Heart right ventricle (tissue), 16 donors: ENCODE results near the gene HOXB13. TPM values are rescaled to one million over a fixed set of nuclear protein-coding genes. Genes with fewer than 3 reads are reported as not detected.

Experiments used
- ATAC-seq, 8 donors: fragments of 200-7000 bp; cut with Tn5 transposase; one replicate each; pipeline ENCODE4 v1.9.1; 2020; ENCODE audit warnings: mild to moderate bottlenecking in 8 of 8, moderate library complexity in 8 of 8, moderate number of reproducible peaks in 1 of 8
- DNase-seq, 2 donors: peaks; one replicate each; pipeline ENCODE4 v3.0.0-alpha.2; 2020
- H3K27ac ChIP-seq, 10 donors: fragments of 200-600 bp; sonication (generic) in 2 of 10; one replicate each; pipeline versions ENCODE4 v1.5.0 to v1.8.0; 2020 to 2022; ENCODE audit warnings: mild to moderate bottlenecking in 3 of 10
- H3K27me3 ChIP-seq, 7 donors: fragments of 200-600 bp; one replicate each; pipeline ENCODE4 v1.8.0; 2021 to 2022; ENCODE audit warnings: mild to moderate bottlenecking in 2 of 7
- H3K36me3 ChIP-seq, 9 donors: fragments of 200-600 bp; sonication (generic) in 1 of 9; one replicate each; pipeline versions ENCODE4 v1.5.0 to v1.8.0; 2020 to 2022; ENCODE audit warnings: mild to moderate bottlenecking in 2 of 9
- H3K4me1 ChIP-seq, 9 donors: fragments of 200-600 bp; sonication (generic) in 1 of 9; one replicate each; pipeline versions ENCODE4 v1.5.0 to v1.8.0; 2020 to 2022; ENCODE audit warnings: mild to moderate bottlenecking in 4 of 9
- H3K4me3 ChIP-seq, 10 donors: fragments of 200-600 bp; sonication (generic) in 2 of 10; one replicate each; pipeline versions ENCODE4 v1.5.0 to v1.8.0; 2020 to 2022; ENCODE audit warnings: mild to moderate bottlenecking in 7 of 10, moderate library complexity in 2 of 10
- H3K9me3 ChIP-seq, 11 donors: fragments of 200-600 bp in 10 of 11; sonication (generic) in 2 of 11; one replicate each; pipeline versions ENCODE4 v1.5.0 to v1.8.0; 2013 to 2022; ENCODE audit warnings: mild to moderate bottlenecking in 2 of 11, control low read depth in 1 of 11, moderate library complexity in 1 of 11
- WGBS, 2 donors: extraction: QIAGEN DNeasy Blood & Tissue Kit; methylation state at CpG; one replicate each; pipeline ENCODE4 v1.1.7; 2013; ENCODE audit warnings: inconsistent platforms in 1 of 2; 5-methylcytosine and 5-hydroxymethylcytosine counted together
- intact Hi-C, 10 donors: fragments of 100-400 bp; cut with DNase I; formaldehyde crosslinking; loops; one replicate each; pipeline versions ENCODE4 v1.11.1 to v1.14.2; 2022
- polyA plus RNA-seq, 2 donors: library from polyadenylated mRNA; stranded (reverse); fragments of 200-250 nt; gene quantifications; one replicate each; pipeline ENCODE4 v1.2.3, GENCODE V29; 2013
- total RNA-seq, 10 donors: library from RNA; stranded (reverse); fragmentation: NEBNext Ultra II Directional in 3 of 10; extraction: Animal tissue kit (Norgen Biotek cat#: 25700) in 3 of 10; gene quantifications; one replicate each; pipeline versions ENCODE4 v1.2.1 to v1.2.4, GENCODE V29; 2021 to 2023
- TF ChIP-seq, protein P1 (sequence below), 9 donors: fragments of 200-600 bp; sonication (generic) in 2 of 9; IDR thresholded peaks; one replicate each; pipeline versions ENCODE4 v1.5.0 to v1.8.0; 2021 to 2022; ENCODE audit warnings: antibody characterized with exemption in 9 of 9, mild to moderate bottlenecking in 5 of 9, moderate library complexity in 1 of 9
- donor health status: Arrhythmogenic right ventricular cardiomyopathy.
- donor health status: ischemic (EF 13 %, LVEDD 7.1; RV severe dilation, severe dysfunction).
- donor health status: healthy with polysubstance abuse.
- donor health status: DM: no; HTN: yes; CAD: no.
- donor health status: DM: no; HTN: no; CAD: no.
- donor health status: ischemic (EF 25% LVEDD 6.9; RV normal size, moderate dysfunction).
- donor health status: ischemic (EF 25% LVEDD 5.7; RV mildly dilated, moderate dysfunction).
- donor health status: healthy.
- donor health status: DM: yes; HTN: yes; CAD: no.
- donor health status: Ischemic cardiomyopathy.
- donor health status: ischemic (EF 35%, LVEDD 5.7; RV mildly dilated, moderate dysfunction).
- donor health status: nonischemic (EF 11% LVEDD 7.7; RV severe dilation, severe dysfunction).
- donor health status: DM: yes; HTN: yes; CAD: no.
- donor health status: PGD.
- donor health status: ischemic (EF 29% LVEDD 5.4; RV normal size, mild dysfunction).
- donor health status: nonischemic (EF 23%, LVEDD 6.1; RV moderate dilation, normal function).

The HOXB13 gene
- total and polyA plus RNA-seq, 12 donors: not detected

DNA sequence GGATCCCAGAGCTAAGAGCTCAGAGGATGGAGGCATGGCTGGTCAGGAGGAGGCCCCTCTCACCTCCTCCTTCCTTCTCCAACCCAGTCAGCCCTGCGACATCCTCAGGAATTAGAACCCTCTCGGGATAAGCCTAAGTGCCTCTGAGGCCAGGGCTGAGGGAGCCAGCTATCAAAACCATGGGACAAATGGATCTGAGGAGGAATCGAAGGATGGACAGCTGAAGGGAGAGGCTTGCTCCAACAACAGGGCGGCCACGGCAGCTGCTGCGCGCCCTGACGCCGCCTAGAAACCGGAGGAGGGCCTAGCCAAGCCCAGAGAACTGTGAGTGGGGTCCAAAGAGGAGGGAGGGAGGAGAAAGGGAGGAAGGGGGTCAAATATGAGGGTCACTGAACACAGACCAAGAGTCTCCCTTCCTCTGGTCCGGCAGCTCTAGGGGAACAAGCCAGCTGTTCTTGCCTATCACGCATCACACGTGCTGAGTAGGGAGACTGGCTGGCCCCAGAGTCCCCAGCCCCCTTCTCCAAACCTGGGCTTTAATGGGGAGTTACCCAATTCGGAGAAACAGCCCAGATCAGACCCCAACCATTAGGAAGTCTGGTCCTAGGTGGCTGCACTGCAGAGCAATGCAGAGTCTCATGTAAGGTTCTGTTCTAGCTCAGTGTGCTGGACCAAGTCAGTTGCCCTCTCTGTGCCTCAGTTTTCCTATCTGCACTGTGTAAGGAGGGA is 5.9 kb upstream of the HOXB13 start:
- intact Hi-C loops: no loop called here
- Histone ChIP-seq H3K27me3 (peaks cover 28 to 100% (median 100%) of the 10 kb centered on the region in 7 donors), H3K27ac (no peak overlapping the region), H3K9me3 (no peaks in the 10 kb centered on the region), H3K4me1 (peaks cover 0 to 13% (median 6%) of the 10 kb centered on the region in 9 donors), H3K36me3 (no peaks in the 10 kb centered on the region), H3K4me3 (no peak overlapping the region)
- no peak for DNase-seq
- no peak for ATAC-seq
- WGBS, 2 donors: 5 to 6% methylated on average over 14 of the region's 14 CpGs
- TF ChIP-seq, protein P1, sequence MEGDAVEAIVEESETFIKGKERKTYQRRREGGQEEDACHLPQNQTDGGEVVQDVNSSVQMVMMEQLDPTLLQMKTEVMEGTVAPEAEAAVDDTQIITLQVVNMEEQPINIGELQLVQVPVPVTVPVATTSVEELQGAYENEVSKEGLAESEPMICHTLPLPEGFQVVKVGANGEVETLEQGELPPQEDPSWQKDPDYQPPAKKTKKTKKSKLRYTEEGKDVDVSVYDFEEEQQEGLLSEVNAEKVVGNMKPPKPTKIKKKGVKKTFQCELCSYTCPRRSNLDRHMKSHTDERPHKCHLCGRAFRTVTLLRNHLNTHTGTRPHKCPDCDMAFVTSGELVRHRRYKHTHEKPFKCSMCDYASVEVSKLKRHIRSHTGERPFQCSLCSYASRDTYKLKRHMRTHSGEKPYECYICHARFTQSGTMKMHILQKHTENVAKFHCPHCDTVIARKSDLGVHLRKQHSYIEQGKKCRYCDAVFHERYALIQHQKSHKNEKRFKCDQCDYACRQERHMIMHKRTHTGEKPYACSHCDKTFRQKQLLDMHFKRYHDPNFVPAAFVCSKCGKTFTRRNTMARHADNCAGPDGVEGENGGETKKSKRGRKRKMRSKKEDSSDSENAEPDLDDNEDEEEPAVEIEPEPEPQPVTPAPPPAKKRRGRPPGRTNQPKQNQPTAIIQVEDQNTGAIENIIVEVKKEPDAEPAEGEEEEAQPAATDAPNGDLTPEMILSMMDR (IDR thresholded peaks at IDR 0.05): no peak

DNA sequence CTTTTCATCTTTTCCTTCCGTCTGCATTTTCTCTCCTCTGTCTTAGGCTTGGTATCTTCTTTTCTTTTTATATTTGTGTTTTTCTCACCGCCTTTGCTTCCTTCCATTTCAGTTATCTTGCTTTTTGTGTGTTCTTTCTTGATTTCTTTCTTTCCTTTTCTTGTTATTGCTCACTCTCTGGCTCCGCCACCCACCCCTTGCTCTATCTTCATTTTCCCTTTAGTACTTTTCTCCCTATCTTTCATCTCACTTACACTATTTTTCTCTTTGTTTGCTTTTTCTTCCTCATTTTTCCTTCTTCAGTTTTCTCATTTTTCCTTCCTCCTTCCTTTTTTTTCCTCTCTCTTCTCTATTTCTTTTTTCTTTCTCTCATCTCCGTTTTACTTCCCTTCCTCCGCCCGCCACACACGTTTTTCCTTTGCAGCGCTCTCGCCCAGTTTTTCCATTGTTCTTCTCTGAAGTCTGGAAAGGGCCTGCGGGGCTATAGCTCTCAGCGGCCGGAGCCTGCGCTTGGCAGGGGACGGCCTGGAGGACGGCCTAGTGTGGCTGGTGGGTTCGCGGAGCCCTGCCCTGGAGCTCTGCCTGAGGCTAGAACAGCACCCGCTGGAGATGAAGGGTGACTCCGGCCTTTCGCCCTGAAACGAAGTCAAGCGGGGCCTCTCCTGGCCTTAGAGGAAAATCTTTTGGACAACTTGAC is 5.2 kb upstream of the HOXB13 start:
- peaks cover 0 to 18% (median 7%) of the 10 kb centered on the region in 9 donors for H3K4me1 ChIP-seq
- H3K9me3 ChIP-seq: no peaks in the 10 kb centered on the region
- no peak overlapping the region for H3K27ac ChIP-seq
- no peak for ATAC-seq
- TF ChIP-seq, protein P1 (IDR thresholded peaks at IDR 0.05): no peak
- DNase-seq: no peak
- peaks cover 28 to 100% (median 100%) of the 10 kb centered on the region in 7 donors for H3K27me3 ChIP-seq
- WGBS, 2 donors: 5 to 9% methylated on average over 22 of the region's 22 CpGs
- intact Hi-C loops: no loop called here
- H3K36me3 ChIP-seq: no peaks in the 10 kb centered on the region
- no peak overlapping the region for H3K4me3 ChIP-seq

DNA sequence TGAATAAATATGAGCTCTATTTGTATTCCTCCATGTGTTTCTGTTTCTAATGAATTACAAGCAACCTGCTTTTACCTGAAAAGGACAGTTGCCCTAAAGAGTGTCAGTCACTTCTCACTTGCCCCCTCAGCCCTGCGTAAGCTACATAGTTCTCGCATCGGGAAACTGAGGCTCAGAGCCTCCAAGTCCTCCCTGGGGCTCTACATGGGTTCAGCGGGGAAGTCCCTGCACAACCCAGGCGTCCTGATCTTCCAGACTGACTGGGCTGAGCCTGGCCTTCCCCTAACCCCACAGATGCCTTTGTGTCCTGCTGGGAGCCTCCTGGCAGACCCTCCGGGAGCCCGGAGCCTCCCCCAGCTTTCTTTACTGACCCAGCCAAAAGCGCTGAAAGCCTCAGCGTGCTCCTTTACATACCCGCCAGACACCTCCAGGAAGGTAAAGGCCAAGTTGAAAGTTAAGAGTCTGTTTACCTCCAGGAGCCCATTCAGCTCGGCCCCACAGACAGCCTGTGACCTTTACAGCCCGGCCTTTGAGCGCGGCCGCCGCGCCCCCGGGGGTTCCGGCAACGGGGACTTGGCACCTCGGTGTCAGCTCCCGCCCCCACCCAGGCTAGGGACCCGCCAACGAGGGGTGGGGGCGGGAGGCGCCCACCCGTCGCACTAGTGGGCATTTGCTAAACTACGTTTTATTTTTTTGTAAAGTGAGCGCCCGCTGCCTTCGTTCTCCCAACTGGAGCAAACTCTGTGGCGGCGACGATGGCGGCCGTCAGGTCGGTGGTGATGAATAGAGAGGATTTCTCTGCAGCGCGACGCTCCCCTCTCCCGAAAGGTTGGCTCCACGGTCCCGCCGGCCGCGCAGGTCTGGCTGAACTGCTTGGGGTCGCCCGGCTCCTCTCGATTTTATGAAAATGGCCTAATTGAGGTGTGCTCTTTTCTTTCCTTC is 4.4 kb upstream of the HOXB13 start:
- peaks cover 0 to 25% (median 13%) of the 10 kb centered on the region in 9 donors for H3K4me1 ChIP-seq
- H3K36me3 ChIP-seq: no peaks in the 10 kb centered on the region
- no peak for ATAC-seq
- intact Hi-C loops: no loop called here
- H3K4me3 ChIP-seq: no peak overlapping the region
- TF ChIP-seq, protein P1 (IDR thresholded peaks at IDR 0.05): no peak
- no peaks in the 10 kb centered on the region for H3K9me3 ChIP-seq
- DNase-seq: no peak
- H3K27ac ChIP-seq: no peak overlapping the region
- WGBS, 2 donors: 2 to 3% methylated on average over 50 of the region's 50 CpGs
- H3K27me3 ChIP-seq: peaks cover 26 to 100% (median 100%) of the 10 kb centered on the region in 7 donors

DNA sequence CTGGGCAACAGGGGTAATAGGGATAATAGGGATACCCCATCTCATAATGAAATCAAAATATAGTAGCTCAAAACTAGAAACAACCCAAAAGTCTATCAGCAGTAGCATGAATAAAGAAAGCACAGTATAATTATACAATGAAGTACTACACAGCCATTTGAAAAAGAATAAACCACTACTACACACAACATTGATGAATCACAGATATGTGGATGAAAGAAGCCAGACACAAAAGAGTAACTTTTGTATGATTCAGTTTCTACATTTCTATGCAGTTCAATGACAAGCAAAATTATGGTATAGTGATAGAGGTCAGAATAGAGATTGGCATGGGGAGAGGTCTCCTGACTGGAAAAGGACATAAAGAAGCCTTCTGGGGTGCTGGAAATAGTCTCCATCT is 2.8 kb upstream of the HOXB13 start:
- Histone ChIP-seq H3K27ac (no peak overlapping the region), H3K27me3 (peaks cover 20 to 100% (median 100%) of the 10 kb centered on the region in 7 donors), H3K9me3 (no peaks in the 10 kb centered on the region), H3K4me3 (no peak overlapping the region), H3K4me1 (peaks cover 0 to 25% (median 13%) of the 10 kb centered on the region in 9 donors), H3K36me3 (no peaks in the 10 kb centered on the region)
- intact Hi-C loops: no loop called here
- DNase-seq: no peak
- TF ChIP-seq, protein P1 (IDR thresholded peaks at IDR 0.05): no peak
- no peak for ATAC-seq
